Heart left ventricle (tissue), 16 donors: ENCODE data around the gene RNF150. TPM values are rescaled to one million over a fixed set of nuclear protein-coding genes. Genes with fewer than 3 reads are reported as not detected.

Experiments used
- ATAC-seq, 4 donors: fragments of 200-7000 bp; cut with Tn5 transposase; one replicate each; pipeline ENCODE4 v1.9.1; 2020 to 2022; ENCODE audit warnings: moderate library complexity in 4 of 4, mild to moderate bottlenecking in 3 of 4, moderate number of reproducible peaks in 1 of 4
- DNase-seq, 5 donors: peaks; one replicate each; pipeline ENCODE4 v3.0.0-alpha.2; 2020
- H3K27ac ChIP-seq, 12 donors: fragments of 200-600 bp; sonication (generic) in 4 of 12; one replicate each; pipeline versions ENCODE4 v1.5.0 to v1.8.0; 2016 to 2022; ENCODE audit warnings: mild to moderate bottlenecking in 2 of 12
- H3K27me3 ChIP-seq, 9 donors: fragments of 200-600 bp; sonication (generic) in 2 of 9; one replicate each; pipeline versions ENCODE4 v1.5.1 to v1.8.0; 2016 to 2022; ENCODE audit warnings: mild to moderate bottlenecking in 3 of 9
- H3K36me3 ChIP-seq, 9 donors: fragments of 200-600 bp; sonication (generic) in 2 of 9; one replicate each; pipeline versions ENCODE4 v1.5.0 to v1.8.0; 2018 to 2022; ENCODE audit warnings: mild to moderate bottlenecking in 2 of 9
- H3K4me1 ChIP-seq, 12 donors: fragments of 200-600 bp; sonication (generic) in 4 of 12; one replicate each; pipeline versions ENCODE4 v1.5.0 to v1.8.0; 2016 to 2022; ENCODE audit warnings: mild to moderate bottlenecking in 3 of 12
- H3K4me3 ChIP-seq, 12 donors: fragments of 200-600 bp; sonication (generic) in 4 of 12; one replicate each; pipeline versions ENCODE4 v1.5.0 to v1.8.0; 2017 to 2022; ENCODE audit warnings: mild to moderate bottlenecking in 9 of 12, moderate library complexity in 4 of 12
- H3K9me3 ChIP-seq, 12 donors: fragments of 200-600 bp; sonication (generic) in 4 of 12; one replicate each; pipeline versions ENCODE4 v1.5.0 to v1.8.0; 2016 to 2022; ENCODE audit warnings: mild to moderate bottlenecking in 1 of 12
- CTCF ChIP-seq, 12 donors: fragments of 200-600 bp; sonication (generic) in 4 of 12; IDR thresholded peaks; one replicate each; pipeline versions ENCODE4 v1.5.0 to v1.8.0; 2018 to 2022; ENCODE audit warnings: antibody characterized with exemption in 12 of 12, mild to moderate bottlenecking in 5 of 12
- POLR2A ChIP-seq, 2 donors: fragments of 450-650 bp; IDR thresholded peaks; one replicate each; pipeline ENCODE4 v1.6.1; 2017; ENCODE audit warnings: antibody characterized with exemption in 2 of 2, mild to moderate bottlenecking in 2 of 2, moderate library complexity in 2 of 2
- WGBS, 4 donors: extraction: QIAGEN DNeasy Blood & Tissue Kit in 2 of 4; methylation state at CpG; one replicate each; pipeline versions ENCODE4 v1.1.5 to v1.1.7; 2013 to 2018; 5-methylcytosine and 5-hydroxymethylcytosine counted together
- intact Hi-C, 10 donors: fragments of 100-400 bp; cut with DNase I; formaldehyde crosslinking; loops; one replicate each; pipeline versions ENCODE4 v1.11.1 to v1.14.2; 2022
- polyA plus RNA-seq, 2 donors: library from polyadenylated mRNA; stranded (reverse); fragments of 200-250 nt; gene quantifications; one replicate each; pipeline ENCODE4 v1.2.3, GENCODE V29; 2013
- total RNA-seq, 9 donors: library from RNA; depleted of rRNA in 2 of 9; stranded (reverse); fragments of >200 nt in 2 of 9; fragmentation: NEBNext Ultra II Directional in 3 of 9; extraction: Animal tissue kit (Norgen Biotek cat#: 25700) in 3 of 9; gene quantifications; one replicate each; pipeline versions ENCODE4 v1.1.0 to v1.2.4, GENCODE V29; 2016 to 2023
- donor health status: ischemic (EF 13 %, LVEDD 7.1; RV severe dilation, severe dysfunction).
- donor health status: healthy with polysubstance abuse.
- donor health status: DM: no; HTN: yes; CAD: no.
- donor health status: DM: no; HTN: no; CAD: no.
- donor health status: ischemic (EF 25% LVEDD 6.9; RV normal size, moderate dysfunction).
- donor health status: ischemic (EF 25% LVEDD 5.7; RV mildly dilated, moderate dysfunction).
- donor health status: healthy.
- donor health status: DM: yes; HTN: yes; CAD: no.
- donor health status: ischemic (EF 35%, LVEDD 5.7; RV mildly dilated, moderate dysfunction).
- donor health status: nonischemic (EF 11% LVEDD 7.7; RV severe dilation, severe dysfunction).
- donor health status: DM: yes; HTN: yes; CAD: no.
- donor health status: PGD.
- donor health status: ischemic (EF 29% LVEDD 5.4; RV normal size, mild dysfunction).
- donor health status: nonischemic (EF 23%, LVEDD 6.1; RV moderate dilation, normal function).

The RNF150 gene
- total and polyA plus RNA-seq, 11 donors = 11.9 to 146 (median 72.5) TPM

- H3K4me1 ChIP-seq = peaks cover 0 to 27% (median 11%) of the 10 kb centered on the region in 12 donors
- no peak for TF ChIP-seq CTCF (IDR thresholded peaks at IDR 0.05)
- TF ChIP-seq POLR2A (IDR thresholded peaks at IDR 0.05) = no peak
- ATAC-seq (no peak), DNase-seq (no peak)
- H3K4me3 ChIP-seq = no peak overlapping the region
- H3K36me3 ChIP-seq = peaks cover 0 to 14% (median 0%) of the 10 kb centered on the region in 9 donors
- WGBS, 4 donors = 91 to 98% (median 95%) methylated on average over 3 of the region's 3 CpGs
- intact Hi-C loops = no loop called here
- peak overlapping the region in 1 of 12 donors; percentile 26 for H3K27ac ChIP-seq
- no peaks in the 10 kb centered on the region for H3K27me3 ChIP-seq
- no peaks in the 10 kb centered on the region for H3K9me3 ChIP-seq
Observed at GRCh38 chr4:140969296-140969695, 164.0 kb downstream of the RNF150 start.

- Histone ChIP-seq H3K9me3 (no peaks in the 10 kb centered on the region), H3K4me3 (no peak overlapping the region), H3K4me1 (peaks cover 0 to 27% (median 11%) of the 10 kb centered on the region in 12 donors), H3K36me3 (peaks cover 0 to 14% (median 0%) of the 10 kb centered on the region in 9 donors), H3K27ac (no peak overlapping the region), H3K27me3 (no peaks in the 10 kb centered on the region)
- TF ChIP-seq POLR2A (IDR thresholded peaks at IDR 0.05) (no peak), CTCF (IDR thresholded peaks at IDR 0.05) (no peak)
- intact Hi-C loops = no loop called here
- 61 to 96% (median 77%) methylated on average over 3 of the region's 3 CpGs for WGBS, 4 donors
- no peak for ATAC-seq
- no peak for DNase-seq
Observed at GRCh38 chr4:140968371-140968770, 164.9 kb downstream of the RNF150 start.

- TF ChIP-seq POLR2A (IDR thresholded peaks at IDR 0.05) = no peak
- TF ChIP-seq CTCF (IDR thresholded peaks at IDR 0.05) = no peak
- H3K36me3 ChIP-seq = peaks cover 0 to 14% (median 0%) of the 10 kb centered on the region in 9 donors
- WGBS, 4 donors = 93 to 96% (median 94%) methylated on average over 1 of the region's 1 CpG
- H3K4me1 ChIP-seq = peaks cover 0 to 12% (median 0%) of the 10 kb centered on the region in 12 donors
- H3K27me3 ChIP-seq = no peaks in the 10 kb centered on the region
- no peak overlapping the region for H3K27ac ChIP-seq
- DNase-seq = no peak
- H3K4me3 ChIP-seq = no peak overlapping the region
- intact Hi-C loops = no loop called here
- no peak for ATAC-seq
- no peaks in the 10 kb centered on the region for H3K9me3 ChIP-seq
Observed at GRCh38 chr4:140963883-140964282, 169.4 kb downstream of the RNF150 start.

- ATAC-seq (peak in 2 of 4 donors; percentile 12 to 35), DNase-seq (no peak)
- intact Hi-C loops = no loop called here
- TF ChIP-seq POLR2A (IDR thresholded peaks at IDR 0.05) (no peak), CTCF (IDR thresholded peaks at IDR 0.05) (no peak)
- Histone ChIP-seq H3K9me3 (peaks cover 0 to 4% (median 0%) of the 10 kb centered on the region in 12 donors), H3K36me3 (no peaks in the 10 kb centered on the region), H3K27me3 (no peaks in the 10 kb centered on the region), H3K4me3 (no peak overlapping the region), H3K4me1 (peaks cover 0 to 26% (median 11%) of the 10 kb centered on the region in 12 donors), H3K27ac (peak overlapping the region in 5 of 12 donors; percentile 16 to 62 (median 19))
- WGBS, 4 donors = 55 to 77% (median 61%) methylated on average over 1 of the region's 1 CpG
Observed at GRCh38 chr4:140955641-140956040, 177.6 kb downstream of the RNF150 start.
